ENCODE results near the gene CTNNA2.

Gene CTNNA2

DNA sequence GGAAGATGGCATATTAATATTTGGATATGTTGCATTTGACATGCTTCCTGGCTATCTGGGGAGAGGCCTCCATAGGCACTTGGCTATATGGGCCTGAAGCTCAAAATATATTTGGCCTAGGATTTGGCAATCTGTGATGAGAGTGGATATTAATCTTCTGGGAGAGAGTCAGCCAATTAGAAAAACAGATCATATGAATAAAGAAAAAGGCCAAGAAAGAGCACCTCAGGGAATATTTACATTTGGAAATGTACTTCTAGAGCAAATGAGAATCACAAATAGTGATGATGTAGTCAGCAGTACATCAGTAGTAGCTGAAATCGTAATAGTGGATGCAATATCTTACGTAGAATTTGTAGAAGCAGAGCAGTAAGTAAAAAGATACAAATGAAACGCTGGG is 277.0 kb downstream of the CTNNA2 start:
- DNase-seq (ENCODE audit: low read depth) = no peak

GRCh38 chr2:79792090-79792489 is 279.2 kb downstream of the CTNNA2 start:
- no peak for DNase-seq (ENCODE audit: low read depth)

DNA sequence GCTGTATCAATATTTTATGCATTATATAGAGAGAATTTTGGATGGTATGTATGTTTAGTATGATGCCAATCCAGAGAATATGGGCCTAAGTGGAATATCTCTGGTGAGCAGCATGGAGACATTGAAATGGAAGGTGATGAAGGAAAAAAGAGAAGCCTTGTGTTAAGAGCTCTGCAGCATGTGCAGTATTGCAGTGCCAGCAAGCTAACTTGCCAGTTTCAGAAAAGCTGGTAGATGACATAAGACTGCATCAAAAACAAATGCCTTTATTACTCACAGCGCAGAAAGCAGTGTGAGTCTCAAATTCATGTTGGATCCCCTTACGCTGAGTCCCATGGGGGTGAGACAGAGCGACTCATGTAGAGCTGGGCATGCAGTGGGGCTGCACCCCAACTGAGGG is 280.2 kb downstream of the CTNNA2 start:
- no peak for DNase-seq (ENCODE audit: low read depth)

DNA sequence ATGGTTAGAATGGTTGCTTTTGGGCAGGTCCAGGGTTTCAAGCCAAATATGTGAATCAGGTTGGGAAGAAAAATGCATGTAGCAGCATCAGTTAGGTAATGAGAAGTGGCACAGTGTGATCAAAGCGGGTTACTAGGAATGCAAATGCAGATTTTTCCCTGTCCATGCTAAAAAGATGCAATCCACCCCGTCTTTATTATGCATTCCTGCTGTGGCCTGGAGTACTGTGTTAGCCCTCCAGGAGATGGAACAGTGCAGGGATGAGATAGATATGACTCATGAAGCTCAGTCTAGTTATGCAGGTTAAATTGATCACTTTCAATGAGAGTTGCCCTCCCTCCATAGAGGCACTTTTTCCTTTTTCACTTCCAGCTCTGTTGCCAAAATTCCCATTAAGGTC is 283.8 kb downstream of the CTNNA2 start:
- no peak for DNase-seq (ENCODE audit: low read depth)

DNA sequence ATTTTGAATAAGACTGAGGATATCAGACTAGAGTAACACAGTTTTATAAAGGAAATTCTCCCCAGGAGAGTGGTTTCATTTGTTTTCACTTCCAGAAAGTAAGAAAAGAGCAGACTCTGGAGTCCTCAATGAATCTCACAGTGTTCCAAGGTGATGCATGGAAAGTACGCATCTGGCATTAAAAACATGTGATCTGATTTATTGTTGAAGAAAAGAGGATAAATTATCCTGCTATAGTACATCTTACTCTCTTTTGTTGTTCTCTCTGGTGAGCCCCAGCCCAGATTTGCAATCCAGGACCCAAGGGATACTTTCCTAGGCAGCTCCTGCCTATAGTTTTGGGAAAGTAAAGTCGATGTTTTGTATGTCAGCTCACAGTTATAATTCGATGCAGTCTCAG is 285.9 kb downstream of the CTNNA2 start:
- no peak for DNase-seq (ENCODE audit: low read depth)

- DNase-seq (ENCODE audit: low read depth) = no peak
These were observed 286.9 kb downstream of the CTNNA2 start for GRCh38 chr2:79799729-79800128.

DNA sequence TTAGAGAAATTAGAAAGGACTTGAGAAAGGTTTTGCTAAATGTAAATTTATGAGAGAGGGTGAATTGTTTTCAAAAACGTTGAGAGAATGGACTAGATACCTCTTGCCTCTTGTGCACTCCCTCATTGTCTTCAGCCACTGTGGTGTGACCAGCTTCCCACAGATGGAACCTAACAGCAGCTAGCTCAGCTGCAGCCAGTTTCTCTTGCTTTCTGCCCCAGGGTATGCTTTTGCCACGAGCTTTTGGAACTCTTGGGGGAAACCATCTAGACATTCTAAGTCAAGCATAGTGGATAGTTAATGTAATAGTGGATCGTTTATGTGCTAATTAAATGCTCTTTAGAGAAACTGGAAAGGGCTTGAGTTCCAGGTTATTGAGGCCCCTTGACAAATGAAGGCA is 288.2 kb downstream of the CTNNA2 start:
- DNase-seq (ENCODE audit: low read depth) = no peak

- no peak for DNase-seq (ENCODE audit: low read depth)
These were observed 304.4 kb downstream of the CTNNA2 start for GRCh38 chr2:79817288-79817687.

DNA sequence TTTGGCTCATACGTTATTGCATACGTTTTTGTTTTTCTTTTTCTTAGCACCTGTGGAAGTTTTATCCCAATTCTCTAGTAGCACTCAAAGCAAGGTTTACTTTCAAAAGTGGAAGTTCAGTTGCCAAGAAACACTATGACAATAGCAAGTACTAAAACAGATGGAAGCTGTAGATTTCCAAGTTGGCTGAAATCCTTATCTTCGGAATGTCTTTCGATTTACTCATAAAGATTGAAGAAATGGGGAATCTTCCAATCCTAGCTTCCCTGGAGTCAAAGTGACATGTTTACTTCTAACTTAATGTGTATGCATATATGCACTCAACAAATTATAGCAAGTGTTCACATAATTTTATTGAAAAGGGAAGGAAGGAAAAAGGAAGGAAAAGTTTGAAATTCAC is 307.4 kb downstream of the CTNNA2 start:
- DNase-seq (ENCODE audit: low read depth) = no peak

DNA sequence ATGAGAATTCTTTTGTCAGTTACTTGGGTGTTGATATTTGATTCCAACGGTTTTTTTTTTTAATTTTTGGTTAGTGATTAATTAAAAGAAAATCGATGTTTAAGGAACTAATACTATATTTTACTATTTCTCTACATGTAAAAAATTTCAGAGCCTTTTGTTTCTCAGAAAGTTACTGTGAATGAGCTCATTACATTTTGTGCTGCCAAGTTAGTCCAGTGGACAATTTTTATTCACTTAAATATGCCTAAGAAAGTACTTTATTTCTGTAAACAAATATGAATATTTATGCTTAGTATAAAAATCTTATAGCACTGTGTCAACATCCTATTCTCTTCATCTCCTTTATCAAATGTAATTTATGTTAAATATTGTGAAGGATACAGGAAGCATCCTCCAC is 309.3 kb downstream of the CTNNA2 start:
- no peak for DNase-seq (ENCODE audit: low read depth)

- DNase-seq (ENCODE audit: low read depth) = peak; percentile 11
These were observed 311.4 kb downstream of the CTNNA2 start for GRCh38 chr2:79824086-79824786.

DNA sequence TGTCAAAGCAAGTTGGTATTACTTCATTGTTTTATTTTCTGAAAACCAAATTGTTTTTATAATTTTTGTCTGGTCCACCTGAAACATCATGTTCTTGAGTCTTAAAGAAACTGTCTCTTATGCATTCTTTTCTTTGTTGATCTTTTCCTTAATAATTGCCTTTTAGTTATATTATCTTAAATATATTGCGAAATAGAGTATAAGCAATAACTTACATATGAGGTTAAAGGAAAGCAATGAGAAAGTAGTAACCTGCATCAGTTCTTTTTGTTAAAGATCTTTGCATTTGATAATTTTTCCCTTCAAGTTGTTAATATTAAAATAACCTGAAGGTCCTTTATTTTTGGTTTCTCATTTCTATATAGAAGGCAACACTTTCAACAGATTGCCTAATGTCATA is 315.0 kb downstream of the CTNNA2 start:
- DNase-seq (ENCODE audit: low read depth) = no peak

DNA sequence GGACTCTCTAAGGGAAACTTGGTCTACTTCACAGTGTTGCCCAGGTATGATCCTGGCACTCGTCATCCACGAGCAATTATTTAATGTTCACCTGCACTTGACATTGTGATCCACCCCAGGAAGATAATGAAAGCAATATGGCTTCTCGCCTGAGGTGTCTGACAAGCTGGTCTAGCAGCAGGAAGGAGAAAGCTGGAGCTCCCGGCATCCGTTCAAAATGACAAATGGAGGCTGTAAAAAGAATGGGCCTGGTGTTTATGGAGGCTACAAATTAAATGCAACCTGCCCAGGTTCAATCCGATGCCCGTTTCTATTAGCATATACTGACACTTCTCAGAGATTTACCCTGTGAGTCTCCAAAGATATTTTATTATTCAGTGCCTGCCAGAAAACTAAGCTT is 317.6 kb downstream of the CTNNA2 start:
- no peak for DNase-seq (ENCODE audit: low read depth)

DNA sequence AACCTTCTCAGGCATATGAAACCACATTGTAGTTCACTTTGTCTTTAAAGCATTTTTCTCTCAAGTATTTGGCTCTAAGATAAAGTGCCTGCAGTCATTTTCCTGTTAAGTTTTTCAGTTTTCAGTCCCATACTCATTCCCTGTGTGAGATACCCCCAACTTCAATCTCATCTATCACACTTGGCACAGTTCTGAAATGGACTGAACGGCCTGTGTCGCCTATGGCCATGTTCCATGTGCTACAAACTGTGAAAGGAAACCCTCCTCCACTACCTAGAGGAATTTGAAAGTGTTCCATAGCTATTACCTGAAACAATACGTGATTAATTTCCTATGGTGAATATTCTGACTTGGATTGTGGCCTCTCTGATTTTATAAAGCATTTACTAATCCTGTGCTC is 319.1 kb downstream of the CTNNA2 start:
- no peak for DNase-seq (ENCODE audit: low read depth)

DNA sequence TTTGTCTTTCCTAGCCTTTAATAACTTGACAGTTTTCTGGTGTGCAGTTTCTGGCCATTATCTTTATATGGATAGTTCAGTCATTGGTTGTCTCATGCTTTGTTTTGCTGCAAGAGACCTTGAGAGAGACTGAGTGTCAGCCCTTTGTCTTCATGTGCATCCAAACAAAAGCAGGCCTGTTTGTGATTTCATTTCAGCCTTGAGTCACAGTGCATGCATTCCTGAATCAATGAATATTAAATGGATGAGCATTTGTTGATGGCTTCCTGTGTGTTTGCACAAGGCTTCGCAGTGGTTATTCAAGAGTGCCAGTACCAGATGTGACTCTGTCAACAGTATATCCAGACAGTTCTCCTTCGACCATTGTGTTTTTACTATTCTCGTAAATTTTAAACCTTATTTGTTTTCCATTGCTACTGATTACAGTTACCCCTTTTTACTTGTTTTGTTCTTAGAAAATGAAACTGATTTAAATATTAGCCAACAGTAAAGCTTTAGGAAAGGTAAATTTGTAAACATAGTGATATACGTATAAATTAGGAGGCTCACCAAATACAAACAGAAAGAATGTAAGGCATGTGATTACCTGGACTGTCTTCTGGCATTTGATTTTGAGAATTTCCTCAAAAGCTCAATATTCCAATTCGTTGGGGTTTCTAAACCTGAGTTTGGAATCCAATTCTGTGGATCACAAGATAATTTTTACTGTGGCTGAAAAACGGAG is 319.8 kb downstream of the CTNNA2 start:
- peak; percentile 21 for DNase-seq (ENCODE audit: low read depth)

DNA sequence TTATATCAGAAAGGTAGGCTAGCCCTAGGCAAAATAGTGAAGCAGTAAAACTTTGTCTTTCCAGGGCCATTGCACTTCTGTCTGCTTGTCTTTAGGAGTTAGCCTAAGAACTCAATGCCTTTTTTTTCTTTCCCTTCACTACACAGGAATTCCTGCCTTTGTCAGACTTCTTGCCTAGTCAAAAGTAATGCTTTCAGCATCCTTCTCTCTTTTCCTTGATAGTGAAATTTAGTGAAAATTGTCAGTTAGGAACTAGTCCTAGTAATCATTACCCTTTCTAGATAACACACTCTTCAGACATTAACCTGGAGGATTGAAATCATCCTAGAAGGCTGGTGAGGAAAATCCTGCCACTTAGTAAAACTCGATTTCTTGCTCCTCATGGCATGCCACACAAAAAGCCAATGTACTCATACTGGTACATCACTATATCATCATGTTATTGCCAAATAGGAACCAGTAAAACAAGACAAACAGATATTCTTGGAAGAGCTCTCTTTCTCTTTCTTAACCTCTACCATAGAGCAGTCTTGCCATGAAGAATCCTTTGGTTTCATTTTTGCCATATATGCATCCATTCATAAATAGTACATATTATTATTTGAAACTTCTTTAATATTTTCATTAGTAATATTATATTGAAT is 320.5 kb downstream of the CTNNA2 start:
- no peak for DNase-seq (ENCODE audit: low read depth)

DNA sequence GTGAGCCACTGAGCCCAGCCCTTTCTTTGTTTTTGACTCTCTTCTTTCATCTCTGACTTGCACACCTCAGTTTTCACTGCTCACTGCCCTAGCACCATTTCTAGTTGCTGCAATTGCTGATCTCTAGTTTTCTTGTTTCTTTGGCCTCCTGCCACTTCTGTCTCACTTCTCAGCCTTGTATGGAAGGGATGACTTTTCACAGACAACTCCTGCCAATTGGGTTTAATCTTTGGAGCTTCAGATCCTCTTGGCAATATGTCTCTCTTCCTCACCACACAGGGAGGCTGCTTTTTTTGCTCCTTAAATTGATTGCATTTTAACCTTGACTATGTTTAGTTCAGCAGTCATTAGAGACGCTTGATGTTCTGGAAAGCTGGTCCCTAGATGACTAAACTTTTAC is 323.1 kb downstream of the CTNNA2 start:
- DNase-seq (ENCODE audit: low read depth) = peak; percentile 10

DNA sequence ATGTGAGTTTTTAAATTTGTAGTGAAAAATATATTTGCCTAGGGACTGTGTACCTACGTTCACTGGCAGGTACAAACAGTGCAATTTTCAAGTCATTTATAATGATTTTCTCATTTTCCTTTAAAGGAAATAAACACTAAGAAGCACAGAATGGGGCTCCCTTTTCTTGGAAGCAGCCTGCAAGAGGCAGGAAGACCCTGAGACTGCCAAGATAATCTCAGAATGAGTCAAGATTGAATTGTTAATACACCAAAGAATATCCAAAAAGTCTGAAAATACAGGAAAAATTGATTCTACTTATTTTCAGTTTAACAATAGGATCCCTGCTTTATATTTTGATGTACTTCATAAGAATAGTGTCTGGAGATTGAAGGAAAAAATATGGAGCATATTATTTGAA is 331.2 kb downstream of the CTNNA2 start:
- DNase-seq (ENCODE audit: low read depth) = no peak

- DNase-seq (ENCODE audit: low read depth) = no peak
These were observed 334.0 kb downstream of the CTNNA2 start for GRCh38 chr2:79846878-79847277.

DNA sequence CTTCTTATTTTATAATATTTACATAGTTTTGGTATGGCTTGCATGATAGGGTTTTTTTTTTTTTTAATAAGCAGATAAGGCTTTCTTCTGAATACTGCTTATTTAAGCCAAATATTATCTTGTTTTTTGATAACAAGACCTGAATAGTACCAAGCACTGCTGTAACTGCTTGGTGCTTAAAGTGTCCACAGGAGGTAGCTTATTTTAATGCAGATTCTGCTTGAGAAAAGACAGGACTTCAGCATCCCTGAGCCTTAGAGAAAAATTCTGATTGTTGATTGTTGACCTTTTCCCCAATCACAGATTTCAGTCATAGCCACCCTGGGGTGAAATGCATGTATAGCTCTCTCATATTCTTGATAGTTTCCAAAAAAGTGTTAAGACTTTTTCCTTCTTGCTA is 336.4 kb downstream of the CTNNA2 start:
- no peak for DNase-seq (ENCODE audit: low read depth)

DNA sequence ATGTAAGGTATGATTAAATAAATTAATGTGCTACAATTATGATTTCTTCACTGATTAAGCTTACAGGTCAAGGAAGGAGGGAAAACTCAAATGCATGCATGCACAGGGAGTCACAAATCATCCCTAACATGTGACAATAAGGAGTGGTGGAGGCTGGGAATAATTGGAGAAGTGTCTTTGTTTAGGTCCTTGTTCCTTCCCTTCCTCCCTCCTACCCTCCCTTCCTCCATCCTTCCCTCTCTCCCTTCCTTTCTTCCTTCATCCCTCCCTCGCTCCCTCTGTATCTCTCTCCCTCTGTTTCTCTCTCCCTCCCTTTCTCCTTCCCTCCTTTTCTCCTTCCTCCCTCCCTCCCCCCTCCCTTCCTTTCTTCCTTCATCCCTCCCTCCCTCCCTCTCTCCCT is 337.1 kb downstream of the CTNNA2 start:
- DNase-seq (ENCODE audit: low read depth) = no peak

- DNase-seq (ENCODE audit: low read depth) = no peak
These were observed 338.1 kb downstream of the CTNNA2 start for GRCh38 chr2:79850912-79851311.

DNA sequence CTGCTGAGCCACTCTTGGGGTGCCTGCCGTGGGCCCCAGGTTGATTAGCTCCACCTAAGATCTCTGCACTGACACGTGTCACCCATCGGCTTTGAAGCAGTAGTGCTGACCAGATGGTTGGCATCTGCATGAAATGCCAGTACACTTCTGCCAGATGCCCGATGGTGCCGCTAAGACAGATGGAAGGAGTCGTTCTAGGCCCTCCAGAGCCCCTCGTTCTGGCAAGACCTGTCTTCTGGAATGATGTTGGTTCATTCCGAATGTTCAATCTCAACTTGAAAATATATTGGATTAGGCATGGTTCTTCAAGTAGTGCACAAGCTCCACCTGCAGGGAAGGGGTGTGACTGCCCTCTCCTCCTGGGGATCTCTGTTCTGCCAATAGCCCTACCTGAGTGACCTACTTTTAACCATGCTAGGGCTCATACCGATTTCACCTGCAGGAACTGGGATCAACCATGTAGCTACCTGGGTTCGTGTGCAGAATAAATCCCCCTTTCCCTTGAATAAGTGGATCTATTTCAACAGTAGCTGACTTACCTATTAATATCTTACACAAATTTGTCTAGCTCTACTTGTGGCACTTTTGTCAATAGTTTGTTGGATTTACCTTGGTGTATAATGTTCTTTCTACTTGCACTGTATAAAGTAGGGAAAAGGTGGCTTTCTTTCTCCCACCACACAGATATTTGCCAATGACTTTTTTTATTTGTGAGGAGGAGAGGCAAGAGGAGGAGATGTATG is 342.6 kb downstream of the CTNNA2 start:
- DNase-seq (ENCODE audit: low read depth) = peak; percentile 3

All from GM04503 (cell line).